GM18517 (cell line): Measurements from ENCODE around the gene FRMD3.
A peak's percentile ranks its signal among the peaks of the same experiment; 100 is the strongest.

ENCODE experiments used
- ATAC-seq: cut with Tn5 transposase; IDR thresholded peaks from one replicate; pipeline ENCODE4 v1.9.1; 2021; ENCODE audit warnings: mild to moderate bottlenecking, moderate library complexity; ENCODE audit not compliant: unreplicated experiment

FRMD3 gene

DNA sequence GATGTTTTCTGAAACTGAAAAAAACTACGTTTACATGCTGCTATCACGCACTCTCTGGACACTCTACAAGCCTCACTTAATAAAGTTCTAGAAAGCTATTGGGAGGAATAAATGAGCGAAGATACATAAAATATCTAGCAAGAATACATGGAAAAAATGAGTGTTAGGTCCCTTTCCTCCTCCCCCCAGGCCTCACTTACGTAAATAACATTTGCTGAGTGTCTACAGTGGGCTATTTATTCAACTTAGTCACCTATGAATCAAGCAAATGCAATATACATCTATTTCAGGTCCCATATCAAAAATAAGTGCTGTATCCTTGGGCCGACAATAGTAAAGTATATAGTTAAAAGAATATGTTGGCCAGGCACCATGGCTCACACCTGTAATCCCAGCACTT is 62.5 kb downstream of the FRMD3 start:
- no peak for ATAC-seq

DNA sequence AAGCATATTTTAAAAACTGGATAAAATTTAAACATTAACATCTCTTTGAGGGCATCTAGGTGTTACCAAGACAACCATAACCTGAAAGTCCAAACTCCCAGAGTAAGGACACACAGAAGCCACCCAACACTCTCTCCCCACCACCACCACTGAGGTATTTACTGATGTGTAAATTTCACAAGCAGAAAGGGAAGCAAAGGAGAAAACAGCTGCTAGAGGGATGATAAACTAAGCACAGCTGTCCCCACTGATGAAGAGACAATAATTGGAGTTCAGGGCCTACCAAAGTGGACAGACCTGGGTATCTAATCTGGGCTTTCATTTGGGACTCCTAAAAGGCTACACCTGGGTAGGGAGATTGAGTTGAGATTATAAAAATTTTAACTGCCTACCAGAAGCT is 63.6 kb downstream of the FRMD3 start:
- no peak for ATAC-seq

DNA sequence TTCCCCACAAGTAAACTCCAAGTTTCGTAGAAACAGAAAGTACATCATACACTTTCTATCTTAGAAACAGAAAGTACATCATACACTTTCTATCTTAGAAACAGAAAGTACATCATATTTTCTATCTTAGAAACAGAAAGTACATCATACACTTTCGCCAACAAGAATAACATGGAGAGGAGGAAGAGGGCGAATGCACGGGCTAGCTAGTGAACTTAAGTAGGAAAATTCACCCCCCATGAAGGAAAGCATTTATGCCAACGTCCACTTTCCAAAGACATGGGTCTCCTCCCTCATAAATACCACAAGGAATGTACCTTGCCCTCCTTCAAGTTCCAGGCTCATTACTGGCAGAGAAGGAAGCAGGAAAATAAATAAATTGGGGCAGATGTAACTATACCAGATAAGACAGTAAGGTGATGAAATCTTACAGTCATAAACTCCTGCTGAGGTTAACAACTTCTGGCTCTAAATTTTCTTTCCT is 64.7 kb downstream of the FRMD3 start:
- ATAC-seq: peak; percentile 97

DNA sequence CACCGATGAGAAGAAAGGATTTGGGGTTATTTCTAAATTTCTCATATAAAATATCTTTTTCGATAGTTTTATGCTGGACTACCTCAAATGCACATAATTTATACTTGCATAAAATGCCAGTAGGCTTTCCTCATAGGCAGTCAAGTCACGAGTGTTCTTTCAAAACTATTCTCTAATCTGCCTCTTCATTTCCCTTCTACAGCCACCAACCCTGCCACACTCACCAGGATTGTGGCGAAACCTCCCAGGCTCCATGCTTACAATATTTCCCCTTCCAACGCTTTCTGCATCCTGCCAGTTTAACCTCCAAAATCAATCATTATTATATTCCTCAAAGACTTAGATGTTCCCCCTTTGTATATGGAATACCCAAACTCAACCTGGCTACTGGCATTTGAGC is 65.4 kb downstream of the FRMD3 start:
- ATAC-seq: no peak

DNA sequence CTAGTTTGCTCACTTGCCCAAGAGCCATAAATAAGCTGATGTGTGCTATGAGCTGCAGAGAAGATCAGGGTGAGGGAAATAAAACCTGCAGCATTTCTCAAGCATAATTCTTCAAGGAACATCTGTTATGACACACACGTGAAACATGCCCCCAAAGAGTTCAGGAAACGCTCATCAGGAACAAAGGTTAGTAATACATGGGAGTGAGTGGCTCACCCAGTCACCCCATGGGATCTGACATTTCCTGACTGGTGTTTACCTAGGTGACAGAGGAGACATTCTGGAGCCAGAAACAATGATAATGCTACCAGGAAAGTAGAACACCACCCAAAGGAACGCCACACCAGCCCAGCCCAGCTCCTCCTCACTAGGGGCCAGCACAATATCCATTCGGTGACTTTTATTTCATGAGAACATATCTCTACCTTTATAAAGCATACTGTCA is 66.0 kb downstream of the FRMD3 start:
- ATAC-seq: no peak

DNA sequence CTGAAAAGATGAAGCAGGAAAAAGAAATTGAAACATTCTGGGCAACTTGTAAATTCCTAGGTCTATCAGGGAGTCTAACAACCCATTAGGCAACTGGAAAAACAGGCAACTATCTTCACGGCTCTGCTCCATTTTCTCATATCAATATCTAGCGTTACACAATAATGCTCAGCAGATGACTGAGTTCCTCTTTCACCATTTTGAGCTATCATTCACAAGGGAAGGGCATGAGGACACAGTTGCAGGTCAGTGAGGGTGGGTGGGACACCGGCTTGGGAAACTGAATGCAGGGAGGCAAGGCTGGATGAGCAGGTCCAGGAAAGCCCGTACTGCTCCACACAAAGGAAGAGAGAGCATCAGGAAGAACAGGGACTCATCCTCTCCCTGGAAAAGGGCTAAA is 67.0 kb downstream of the FRMD3 start:
- no peak for ATAC-seq

DNA sequence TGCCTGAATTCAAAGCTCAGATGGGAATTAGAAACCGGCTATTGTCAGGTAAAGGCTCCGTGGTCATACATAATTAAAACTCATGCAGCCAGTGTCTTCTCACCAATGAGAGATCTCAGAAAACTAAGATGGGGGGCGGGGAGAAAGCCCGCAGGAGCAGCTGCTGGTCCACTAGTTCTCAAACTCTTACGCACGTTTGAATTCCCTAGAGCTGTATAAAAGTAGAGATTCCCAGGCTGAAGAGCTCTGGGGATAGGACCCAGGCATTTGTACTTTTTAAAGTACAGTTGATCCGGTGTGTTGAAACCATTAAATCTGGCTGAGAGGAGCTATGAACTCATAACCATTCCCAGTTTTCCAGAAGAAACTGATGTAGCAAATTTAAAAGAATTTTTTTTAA is 68.5 kb downstream of the FRMD3 start:
- no peak for ATAC-seq

DNA sequence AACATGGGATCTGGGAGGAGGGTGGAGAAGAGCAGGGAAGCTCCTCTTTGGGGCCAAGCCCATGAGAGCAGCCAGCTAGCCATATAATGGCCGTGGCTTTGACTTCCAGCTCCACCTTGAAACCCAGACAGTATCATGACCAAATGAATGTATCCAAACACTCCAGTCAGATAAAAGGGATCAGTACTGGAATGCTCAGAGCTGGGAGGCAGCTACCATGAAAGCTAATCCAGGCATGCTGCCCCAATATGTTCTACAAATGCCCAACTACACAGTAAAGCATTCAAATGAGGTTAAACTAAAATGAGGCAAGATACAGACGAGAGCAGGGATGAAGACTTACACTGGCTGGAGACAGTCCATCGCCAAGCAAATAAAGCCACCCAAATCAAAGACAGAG is 69.4 kb downstream of the FRMD3 start:
- no peak for ATAC-seq

DNA sequence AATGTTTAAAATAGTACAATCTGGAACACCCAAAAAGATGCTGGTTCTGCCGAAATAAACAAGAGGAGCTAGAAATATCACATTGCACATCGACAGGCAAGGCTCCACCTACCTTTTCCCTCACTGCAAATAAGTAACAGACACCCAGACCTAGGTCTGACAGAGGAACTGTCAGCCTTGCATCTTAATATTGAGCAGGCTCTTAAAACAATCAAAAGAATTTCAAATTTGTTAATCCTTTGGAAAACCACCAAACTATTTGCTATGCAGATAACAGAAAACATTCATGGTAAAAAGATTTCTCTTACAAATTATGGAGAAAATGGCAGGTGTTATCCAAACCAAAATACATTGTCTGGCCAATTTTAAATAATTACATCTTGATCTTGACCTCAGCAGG is 71.3 kb downstream of the FRMD3 start:
- no peak for ATAC-seq

DNA sequence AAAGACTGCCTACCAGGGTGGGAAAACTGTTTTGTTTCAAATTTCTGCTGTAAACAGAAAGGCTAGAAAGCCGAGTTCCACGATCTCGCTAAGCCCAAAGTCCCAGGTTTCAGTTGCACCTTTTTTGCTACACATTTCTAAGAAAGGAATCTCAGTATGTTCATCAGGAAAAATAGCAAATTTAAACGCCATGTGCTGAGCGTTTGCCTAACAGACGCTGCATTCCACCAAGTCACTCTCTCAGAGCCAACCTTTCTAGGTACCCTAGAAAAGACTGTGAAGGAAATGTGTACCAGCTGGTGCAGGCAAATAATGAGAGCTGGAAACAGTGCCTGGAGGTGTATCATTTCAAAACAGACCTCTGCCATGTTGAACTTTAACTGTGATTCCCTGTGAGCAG is 71.8 kb downstream of the FRMD3 start:
- ATAC-seq: no peak

DNA sequence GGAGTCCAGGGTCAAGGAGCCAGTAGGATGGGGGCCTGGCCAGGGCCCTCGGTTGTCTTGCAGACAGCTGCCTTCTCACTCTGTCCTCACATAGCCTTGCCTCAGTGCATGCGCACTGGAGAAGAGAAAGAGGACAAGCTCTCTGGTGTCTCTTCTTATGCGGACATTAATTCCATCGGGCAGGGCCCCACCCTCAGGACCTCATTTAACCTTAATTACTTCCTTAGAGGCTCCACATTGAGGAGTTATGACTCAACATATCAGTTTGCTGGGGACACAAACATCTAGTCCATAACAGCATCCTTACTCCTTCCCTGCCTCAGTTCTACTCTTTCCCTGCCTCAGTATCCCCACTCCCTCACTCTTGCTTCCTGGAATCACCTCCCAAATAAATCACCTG is 78.4 kb downstream of the FRMD3 start:
- ATAC-seq: no peak

DNA sequence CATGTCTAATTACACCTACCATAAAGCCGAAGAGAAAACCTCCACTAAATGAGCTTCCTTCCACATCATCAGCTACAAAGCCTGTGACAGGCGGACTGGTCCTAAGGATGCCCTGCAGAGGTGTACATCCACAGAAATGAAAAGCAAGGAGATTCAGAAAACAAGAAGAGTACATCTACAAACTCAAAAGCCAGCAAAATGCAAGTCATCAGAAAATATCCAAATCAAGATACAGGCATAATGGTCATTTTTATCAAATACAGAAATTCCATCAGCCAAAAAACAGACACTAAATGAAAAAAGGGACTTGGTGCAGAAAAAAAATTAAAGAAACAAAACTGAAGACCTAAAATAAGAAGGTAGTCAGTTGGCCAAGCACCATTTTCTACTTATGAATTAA is 79.7 kb downstream of the FRMD3 start:
- ATAC-seq: no peak

DNA sequence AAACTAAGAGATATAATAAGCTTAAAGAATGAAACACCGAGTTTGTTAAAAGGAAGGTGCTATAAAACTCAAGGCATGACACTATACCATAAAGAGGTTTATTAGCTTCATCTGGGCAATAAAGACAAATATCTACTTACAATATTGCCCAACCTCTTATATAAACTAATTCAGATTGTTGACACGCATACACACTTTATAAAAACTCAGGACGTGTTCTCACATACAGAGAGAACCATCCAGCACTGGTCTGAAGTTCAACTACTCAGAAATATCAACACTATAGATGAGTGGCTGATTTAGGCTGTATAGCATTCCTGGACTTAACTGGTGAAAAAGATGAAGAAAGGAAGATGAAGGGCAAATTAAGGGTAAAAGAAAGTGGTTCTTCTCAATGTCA is 81.2 kb downstream of the FRMD3 start:
- no peak for ATAC-seq

DNA sequence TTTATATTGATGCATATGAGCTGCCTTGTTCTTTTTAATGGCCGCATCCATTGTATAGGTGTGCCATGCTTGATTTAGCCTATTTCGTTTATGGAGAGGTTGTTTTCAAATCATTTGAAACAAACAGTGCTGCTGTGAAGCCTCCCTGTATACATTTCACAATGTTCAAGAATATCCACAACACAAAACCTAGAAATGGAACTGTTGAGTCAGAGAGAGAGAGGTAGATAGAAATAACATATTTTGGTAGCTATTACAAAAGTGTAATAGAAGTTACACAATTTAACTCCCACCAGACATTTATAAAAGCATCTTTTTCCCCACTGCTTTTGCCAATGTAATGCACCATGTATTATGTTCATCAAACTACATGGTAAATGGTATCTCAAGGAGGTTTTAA is 82.0 kb downstream of the FRMD3 start:
- no peak for ATAC-seq

DNA sequence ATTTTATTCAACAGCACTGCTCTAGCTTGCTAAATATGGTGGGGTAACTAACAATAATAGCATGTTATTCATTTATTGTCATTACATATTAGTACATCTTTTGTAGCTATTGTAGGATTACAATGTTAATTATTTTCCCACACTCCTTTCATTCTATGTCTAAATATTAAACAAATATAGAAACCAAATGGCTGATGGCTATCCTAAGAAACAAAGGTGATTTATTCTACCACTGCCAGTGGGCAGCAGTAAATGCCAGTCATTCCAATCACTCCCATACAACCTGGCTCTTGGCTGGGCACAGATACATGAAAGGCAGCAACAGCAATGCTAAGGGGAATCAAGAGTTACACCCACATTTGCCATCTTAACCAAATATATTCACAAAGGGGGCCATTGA is 84.1 kb downstream of the FRMD3 start:
- no peak for ATAC-seq

DNA sequence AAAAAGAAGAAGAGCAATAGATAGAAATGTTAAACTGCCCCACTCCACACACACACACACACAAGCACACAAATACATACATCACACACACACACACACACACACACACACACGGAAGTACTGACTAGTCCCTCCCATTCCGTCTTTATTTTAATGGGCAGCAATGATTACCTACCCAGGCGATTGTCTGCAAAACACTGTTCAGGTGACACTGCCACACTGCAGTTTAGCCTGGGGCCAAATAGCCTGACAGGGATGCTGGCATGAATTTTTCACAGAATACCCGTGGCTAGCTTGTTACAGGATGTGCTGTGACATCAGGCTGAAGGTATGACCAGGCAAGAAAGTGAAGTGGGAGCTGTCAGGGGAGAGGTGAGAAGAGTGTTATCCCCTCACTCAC is 86.9 kb downstream of the FRMD3 start:
- ATAC-seq: no peak

DNA sequence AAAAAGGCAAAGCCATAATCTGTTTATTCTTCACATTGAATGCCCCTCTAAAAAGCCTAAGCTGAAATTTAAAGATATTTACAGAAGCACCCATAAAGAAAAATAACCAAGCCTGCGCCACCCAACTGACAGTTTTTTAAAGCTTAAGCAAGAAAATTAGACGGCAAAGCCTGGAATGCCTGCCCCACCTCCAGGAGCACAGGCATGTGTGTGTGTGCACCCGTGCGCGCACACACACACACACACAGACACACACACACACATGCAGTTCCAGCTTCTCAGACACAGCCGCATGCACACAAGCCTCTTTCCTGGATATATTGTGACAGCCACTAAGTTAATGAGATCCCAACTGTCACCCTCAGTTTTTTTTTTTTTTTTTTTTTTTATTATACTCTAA is 88.2 kb downstream of the FRMD3 start:
- no peak for ATAC-seq

DNA sequence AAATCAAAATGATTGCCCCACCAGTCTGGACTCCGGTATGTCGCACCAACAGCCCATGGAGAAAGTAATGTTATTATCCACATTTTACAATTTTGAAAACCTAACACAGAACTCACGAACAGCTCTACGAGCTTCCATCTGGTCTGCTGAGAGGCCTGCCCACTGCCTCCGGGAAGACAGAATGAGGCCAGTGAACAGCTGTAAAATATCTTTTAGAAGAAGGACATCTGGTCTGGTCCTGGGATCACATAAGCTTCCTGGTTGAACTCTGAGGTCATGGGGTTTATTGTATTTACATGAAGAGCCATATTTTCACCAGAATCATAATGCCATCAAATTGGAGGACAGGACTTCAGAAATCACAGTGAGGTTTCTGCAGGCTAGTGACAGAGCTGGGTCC is 89.0 kb downstream of the FRMD3 start:
- no peak for ATAC-seq

DNA sequence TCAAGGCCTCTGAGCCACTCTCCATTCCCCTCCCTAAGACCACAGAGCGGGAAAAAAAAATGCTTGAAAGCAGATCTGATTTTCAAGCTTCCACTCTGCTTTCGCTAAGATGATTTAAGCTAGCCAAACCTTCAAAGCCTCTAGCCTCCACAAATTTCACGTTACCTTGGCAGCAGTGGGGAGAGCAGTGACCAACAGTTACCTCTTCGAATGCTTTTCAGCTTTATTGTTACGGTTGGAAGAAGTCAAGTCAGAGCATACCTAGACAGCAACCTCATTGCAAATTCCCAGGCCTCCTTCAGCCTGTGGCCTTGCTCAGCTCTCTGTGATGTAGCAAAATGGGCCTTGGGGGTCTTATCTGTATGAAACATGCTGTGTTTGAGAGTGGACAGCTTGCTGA is 89.6 kb downstream of the FRMD3 start:
- no peak for ATAC-seq

DNA sequence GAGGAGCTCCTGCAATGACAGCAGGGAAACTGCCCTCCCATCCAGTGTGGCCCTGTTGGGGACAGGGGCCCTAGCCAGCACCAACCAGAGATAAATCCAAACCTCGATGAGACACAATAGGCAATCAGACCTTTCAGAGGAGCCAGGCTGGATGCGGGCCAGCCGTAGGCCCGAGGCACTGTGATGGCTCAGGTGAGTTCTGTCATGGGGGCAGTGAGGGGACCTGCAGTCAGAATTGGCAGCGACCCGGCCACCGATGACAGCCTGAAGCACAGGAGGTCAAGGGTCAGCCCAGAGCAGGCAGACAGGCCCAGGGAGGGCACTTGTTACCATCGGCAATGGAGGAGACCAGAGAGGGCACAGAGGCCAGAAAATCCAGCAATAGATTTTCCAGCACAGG is 90.8 kb downstream of the FRMD3 start:
- ATAC-seq: no peak

DNA sequence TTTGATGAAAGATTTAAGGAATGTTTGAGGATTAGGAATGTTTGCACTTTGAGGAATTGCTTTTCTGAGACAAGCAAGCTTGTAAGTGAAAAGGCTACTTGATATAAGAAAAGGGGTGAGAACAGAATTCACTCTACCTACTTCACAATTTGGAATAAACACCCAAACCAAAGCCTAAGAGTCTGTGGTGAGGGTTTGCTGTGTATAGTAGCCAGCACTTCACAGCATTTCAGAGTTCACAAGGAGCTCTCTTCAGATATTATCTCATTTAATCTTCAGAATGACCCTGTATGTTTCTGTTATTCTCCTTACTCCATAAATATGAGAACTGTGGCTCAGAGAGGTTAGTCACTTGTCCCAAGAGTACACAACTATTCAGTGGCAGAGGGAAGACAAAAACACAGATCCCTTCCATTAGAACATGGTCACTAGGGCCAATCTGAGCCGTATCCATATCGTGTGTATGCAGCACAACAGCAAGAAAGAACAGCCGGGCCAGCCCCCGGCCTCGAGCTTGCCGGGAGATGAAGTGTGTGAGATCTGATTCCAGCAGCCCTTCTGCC is 92.4 kb downstream of the FRMD3 start:
- ATAC-seq: no peak

DNA sequence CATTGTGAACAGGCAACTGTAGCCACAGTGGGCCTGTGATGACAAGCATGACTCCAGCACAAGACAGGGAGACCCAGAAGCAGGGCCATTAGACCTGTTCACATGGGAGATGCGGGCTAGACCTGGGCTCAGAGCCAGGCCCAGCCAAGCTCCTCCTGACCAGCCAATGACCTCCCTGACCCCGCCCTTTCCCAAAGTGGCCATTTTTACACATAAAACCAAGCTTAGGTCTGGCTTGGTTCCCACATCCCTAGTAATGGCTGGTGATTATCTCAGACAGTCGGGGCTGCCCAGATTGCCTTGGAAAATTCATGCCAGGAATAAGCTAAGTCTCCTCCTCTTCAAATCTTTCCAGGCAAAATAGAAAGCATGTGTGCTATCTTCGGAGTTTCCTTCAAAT is 94.1 kb downstream of the FRMD3 start:
- no peak for ATAC-seq

DNA sequence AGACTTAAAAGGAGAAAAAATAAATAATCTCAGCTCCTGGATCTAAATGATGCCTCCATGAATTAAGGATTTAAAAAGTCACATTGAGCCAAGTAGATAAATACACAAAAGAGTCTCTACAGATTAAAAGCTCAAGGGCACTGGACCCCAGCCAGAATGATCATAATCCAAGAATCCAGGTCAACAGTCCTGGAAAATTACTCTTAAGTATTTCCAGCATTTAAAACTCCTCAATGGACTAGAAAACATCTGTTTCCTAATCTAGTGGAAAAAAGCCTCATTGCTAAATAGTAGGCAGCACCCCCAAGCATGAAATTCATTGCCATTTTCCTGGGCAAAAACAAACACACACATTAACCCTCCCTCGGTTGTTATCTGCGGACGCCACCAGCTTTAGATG is 96.8 kb downstream of the FRMD3 start:
- no peak for ATAC-seq

DNA sequence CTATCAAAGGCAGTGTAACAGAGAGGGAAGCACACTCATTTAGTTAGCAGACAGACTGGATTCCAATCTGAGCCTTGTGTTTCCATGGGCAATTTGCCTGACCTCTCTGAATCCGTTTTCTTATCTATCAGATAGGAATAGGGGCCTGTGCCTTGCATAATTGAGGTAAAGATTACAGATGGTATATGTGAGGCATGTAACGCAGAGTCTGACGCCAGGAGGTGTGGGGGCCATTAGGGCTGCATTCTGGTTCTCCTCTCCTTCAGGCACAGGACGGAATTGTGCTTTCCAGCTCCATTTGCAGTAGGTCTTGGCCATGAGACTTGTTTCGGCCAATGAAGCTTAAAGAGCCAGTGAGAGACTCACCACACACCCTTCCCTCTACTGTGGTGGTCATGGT is 97.6 kb downstream of the FRMD3 start:
- ATAC-seq: no peak
